Stimulated activated CD8-positive, alpha-beta memory T cell treated with anti-CD3 and anti-CD28 coated beads, Interleukin-12 subunit alpha, Interleukin-12 subunit beta, amount 100 ng/mL, for 1 hour (primary cell): Measurements from ENCODE around the gene F7.

Source experiments
- DNase-seq: peaks from one replicate; pipeline ENCODE4 v3.0.0-alpha.2; 2020; ENCODE audit warnings: low read depth

F7 gene

GRCh38 chr13:113138792-113139551, 33.4 kb downstream of the F7 start:
- no peak for DNase-seq

GRCh38 chr13:113139577-113139976, 34.0 kb downstream of the F7 start:
- DNase-seq: no peak

- no peak for DNase-seq
Observed at GRCh38 chr13:113140677-113141600, 35.3 kb downstream of the F7 start.

- DNase-seq: no peak
Observed at GRCh38 chr13:113141601-113141970, 36.0 kb downstream of the F7 start.

GRCh38 chr13:113142876-113143275, 37.3 kb downstream of the F7 start:
- no peak for DNase-seq

GRCh38 chr13:113143466-113144254, 38.1 kb downstream of the F7 start:
- DNase-seq: no peak

DNA sequence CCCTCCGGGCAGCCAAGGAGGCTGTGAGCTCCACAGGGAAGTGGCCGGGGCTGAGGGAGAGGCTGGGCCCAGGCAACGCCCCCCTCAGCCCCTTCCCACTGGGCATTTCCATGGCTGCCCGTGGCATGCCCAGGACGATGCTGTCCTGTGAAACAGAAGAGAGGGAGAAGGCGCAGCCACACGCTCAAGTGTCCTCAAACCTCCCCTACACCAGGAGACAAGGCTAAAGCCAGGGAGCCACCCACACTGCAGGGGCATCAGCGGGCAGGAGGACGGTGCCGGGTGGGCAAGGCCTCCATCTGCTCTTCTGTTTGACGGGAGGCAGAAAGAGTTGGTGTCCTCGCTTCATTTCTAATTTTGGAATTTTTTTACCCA, 38.7 kb downstream of the F7 start:
- DNase-seq: no peak

DNA sequence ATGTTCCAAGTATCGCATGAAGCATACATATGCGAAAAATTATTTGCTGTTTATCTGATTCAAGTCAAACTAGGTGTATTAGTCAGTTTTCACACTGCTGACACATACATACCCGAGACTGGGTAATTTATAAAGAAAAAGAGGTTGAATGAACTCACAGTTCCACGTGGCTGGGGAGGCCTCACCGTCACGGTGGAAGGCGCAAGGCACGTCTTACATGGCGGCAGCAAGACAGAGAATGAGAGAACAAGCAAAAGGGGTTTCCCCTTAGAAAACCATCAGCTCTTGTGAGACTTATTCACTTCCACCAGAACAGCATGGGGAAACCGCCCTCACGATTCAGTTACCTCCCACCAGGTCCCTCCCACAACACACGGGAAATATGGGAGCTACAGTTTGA, 39.9 kb downstream of the F7 start:
- no peak for DNase-seq

DNA sequence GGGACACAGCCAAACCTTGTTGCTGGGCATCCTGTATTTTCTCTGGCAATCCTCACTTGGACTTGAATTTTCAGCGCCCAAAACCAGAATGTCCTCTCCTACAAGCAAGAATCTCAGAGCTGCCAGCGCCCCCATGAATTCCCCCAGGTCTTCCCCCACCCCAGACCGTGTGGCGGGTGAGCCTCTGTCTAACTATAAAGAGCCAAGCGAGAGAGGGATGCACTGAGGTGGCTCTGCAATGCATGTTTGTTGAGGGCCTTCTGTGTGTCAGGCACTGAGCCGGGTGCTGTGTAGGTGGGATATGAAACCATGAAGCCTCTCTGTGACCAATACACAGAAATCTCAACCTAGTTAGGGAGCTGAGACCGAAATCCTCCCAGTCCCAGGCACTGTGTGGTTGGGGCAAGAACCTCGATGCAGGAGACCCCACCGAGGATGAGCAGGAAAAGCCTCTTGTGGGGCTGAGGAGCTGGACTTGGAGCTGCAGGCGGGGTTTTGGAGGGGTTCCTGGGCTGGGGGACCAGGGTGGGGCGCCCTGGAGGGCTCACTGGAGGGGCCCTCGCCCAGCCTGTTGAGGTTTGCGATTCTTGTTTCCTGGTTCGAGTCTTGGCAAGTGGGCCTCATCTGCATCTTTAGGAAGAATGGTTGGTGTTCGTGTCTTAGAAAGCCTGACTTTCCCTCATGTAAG, 40.5 kb downstream of the F7 start:
- no peak for DNase-seq

DNA sequence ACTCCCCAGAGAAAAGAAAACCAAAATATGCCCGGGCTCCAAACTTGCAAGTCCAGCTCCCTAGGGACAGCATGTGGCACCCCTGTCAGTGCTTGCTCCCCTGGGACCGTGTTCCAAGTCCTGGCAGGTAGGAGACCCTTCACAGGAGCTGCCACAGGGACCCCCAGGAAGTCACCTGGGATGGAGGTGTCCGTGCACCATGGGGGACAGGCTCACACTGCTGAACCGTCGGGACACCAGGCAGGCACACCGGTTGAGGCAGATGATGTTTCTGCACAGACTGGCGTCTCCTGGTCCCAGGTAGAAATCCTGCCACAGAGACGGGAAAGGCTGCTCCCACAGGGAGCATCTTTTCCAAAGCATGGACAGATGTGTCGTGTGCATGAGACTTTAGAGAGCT, 41.2 kb downstream of the F7 start:
- DNase-seq: no peak

DNA sequence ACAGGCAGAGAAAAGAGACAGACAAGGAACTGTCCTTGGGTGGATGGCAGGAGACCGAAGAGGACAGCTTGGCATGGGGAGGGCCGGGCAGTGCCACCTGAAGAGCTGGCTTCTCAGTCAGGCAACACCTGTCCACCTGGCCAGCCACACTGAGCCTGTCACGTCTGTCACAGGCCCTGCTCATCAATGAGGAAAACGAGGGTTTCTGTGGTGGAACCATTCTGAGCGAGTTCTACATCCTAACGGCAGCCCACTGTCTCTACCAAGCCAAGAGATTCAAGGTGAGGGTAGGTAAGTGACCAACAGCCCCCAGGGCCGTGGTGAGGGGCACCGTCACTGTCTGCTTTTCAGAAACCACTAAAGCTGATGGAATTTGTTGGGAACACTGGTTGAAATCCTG, 41.6 kb downstream of the F7 start:
- DNase-seq: no peak

DNA sequence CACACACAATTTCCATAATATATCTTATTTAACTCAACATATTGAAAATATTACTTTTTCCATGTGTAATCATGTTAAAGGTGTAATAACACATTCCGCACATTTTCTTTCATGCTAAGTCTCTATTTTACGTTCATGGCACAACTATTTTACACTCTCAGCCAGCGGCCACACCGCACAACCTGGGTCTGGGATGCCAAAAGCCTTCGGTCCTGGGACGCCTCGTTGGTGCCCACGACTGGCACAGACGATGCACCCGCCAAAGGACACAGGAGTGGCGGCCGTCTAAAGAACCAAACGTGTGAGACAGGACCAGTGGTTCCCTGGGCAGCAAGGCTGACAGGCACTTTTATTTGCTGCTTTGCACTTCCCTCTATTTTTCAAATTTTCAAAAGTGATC, 42.8 kb downstream of the F7 start:
- DNase-seq: no peak

- DNase-seq: no peak
Observed at GRCh38 chr13:113148940-113149503, 43.4 kb downstream of the F7 start.

GRCh38 chr13:113149711-113150549, 44.3 kb downstream of the F7 start:
- DNase-seq: no peak

- no peak for DNase-seq
Observed at GRCh38 chr13:113150550-113151365, 45.2 kb downstream of the F7 start.

DNA sequence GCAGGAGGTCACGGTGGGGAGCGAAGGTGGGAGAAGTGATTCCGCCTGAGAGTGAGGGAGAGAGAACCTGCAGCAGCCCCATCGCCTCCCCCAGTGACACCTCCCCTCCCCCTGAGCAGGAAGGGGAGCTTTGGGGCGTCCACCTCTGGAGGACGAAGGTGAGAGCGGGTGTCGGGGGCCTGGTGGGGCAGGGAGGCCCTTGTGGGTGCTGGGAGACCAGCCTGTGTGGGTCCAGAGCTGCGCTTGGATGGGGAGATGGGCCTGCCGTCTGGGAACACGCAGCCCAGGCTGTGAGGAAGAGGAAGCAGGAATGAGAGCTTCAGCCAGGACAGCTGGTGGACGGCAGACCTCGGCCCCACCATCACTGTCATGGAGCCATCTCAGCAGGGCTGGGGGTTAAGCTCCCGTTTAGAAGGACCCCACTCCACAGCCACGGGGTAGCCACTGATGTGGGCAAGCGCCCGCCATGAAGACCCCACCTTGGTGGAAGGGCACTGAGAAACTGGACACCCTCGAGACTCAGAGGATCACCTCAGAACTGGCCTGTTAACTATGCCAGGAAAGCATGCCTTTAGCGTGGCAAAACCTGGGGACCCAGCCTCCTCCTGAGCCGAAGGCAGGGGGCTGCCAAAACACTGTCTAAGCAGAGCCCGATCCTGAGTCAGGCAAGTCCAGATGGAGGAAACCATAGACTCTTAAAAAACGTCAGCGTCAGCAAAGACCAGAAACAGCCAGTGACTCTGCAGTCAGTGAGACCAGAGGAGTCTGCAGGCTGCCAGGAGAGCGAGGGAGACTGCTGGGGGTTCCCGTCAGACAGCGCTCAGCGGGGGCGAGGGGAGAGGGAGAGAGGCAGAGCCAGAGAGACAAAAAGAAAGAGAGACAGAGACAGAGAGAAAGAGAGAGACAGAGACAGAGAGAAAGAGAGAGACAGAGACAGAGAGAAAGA, 46.4 kb downstream of the F7 start:
- DNase-seq: no peak

DNA sequence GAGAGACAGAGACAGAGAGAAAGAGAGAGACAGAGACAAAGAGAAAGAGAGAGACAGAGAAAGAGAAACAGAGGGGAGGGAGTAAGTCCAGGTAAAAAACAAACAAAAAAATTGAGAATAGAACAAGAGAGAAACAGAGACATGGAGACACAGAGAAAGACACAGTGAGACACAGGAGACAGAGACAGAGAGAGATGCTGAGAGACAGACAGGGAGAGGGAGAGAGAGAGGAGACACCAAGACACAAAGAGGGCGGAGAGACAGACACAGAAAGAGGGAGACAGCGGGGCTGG, 47.0 kb downstream of the F7 start:
- no peak for DNase-seq

GRCh38 chr13:113152984-113153809, 47.6 kb downstream of the F7 start:
- no peak for DNase-seq
